HepG2 (cell line): ENCODE data around the gene SEPTIN11. TPM values are rescaled to one million over a fixed set of nuclear protein-coding genes. Genes with fewer than 3 reads are reported as not detected.

Source experiments
- ATAC-seq: fragments of 200-7000 bp; cut with Tn5 transposase; 3 replicates; pipeline ENCODE4 v1.9.1; 2020; ENCODE audit warnings: mild to moderate bottlenecking, moderate library complexity
- BruUV-seq: library from RNA; stranded (reverse); fragments of 400-500 nt; replicated peaks from 2 replicates; lab custom pipeline; 2021; lab: Mats Ljungman, UMichigan
- CTCF ChIA-PET: fragments of 300-600 bp; formaldehyde crosslinking; extraction: SDS; loops from one replicate; lab custom pipeline; 2021; ENCODE audit warnings: low total read pairs, inconsistent platforms, low intra/inter-chr PET ratio; lab: Yijun Ruan, JAX
- POLR2A ChIA-PET: fragments of 350-600 bp; sonication (Branson Sonifier 250); formaldehyde crosslinking; loops from one replicate; lab custom pipeline; 2020; ENCODE audit warnings: antibody characterized with exemption, inconsistent platforms; lab: Yijun Ruan, JAX
- DNase-seq: peaks from one replicate; pipeline ENCODE4 v3.0.0-alpha.2; 2015; ENCODE audit warnings: low spot score
- FAIRE-seq: peaks from 3 replicates; lab custom pipeline; 2011; peaks lifted over from hg19 to GRCh38; lab: Jason Lieb, UNC
- H2AFZ ChIP-seq: one replicate; pipeline ENCODE4 v1.6.1; 2011; ENCODE audit warnings: low read length, inconsistent platforms
- H3K27ac ChIP-seq: fragments of 300-600 bp; 3 replicates; pipeline ENCODE4 v1.8.0; 2011; ENCODE audit warnings: mixed run types, mild to moderate bottlenecking, mixed read lengths, low read length, inconsistent platforms; ENCODE audit not compliant: insufficient read depth; ENCODE audit errors: extremely low read length
- H3K27me3 ChIP-seq, 2 experiments: fragments of 200-600 bp in 1 of 2; 2 replicates in 1 of 2; 3 replicates in 1 of 2; pipeline versions ENCODE4 v1.6.0 to v1.8.0; 2011; ENCODE audit warnings: low read length in 2 of 2, mild to moderate bottlenecking in 2 of 2, moderate library complexity in 2 of 2, inconsistent platforms in 1 of 2; ENCODE audit not compliant: insufficient read depth in 2 of 2, control insufficient read depth in 1 of 2
- H3K36me3 ChIP-seq, 2 experiments: fragments of 200-600 bp in 1 of 2; replicated peaks in 1 of 2; 2 replicates in 1 of 2; 3 replicates in 1 of 2; pipeline versions ENCODE4 v1.5.1 to v1.8.0; 2011; ENCODE audit warnings: low read length in 2 of 2, inconsistent platforms in 1 of 2; ENCODE audit not compliant: insufficient read depth in 2 of 2, control insufficient read depth in 1 of 2
- H3K4me1 ChIP-seq: 2 replicates; pipeline ENCODE4 v1.5.1; 2012; ENCODE audit warnings: low read length, inconsistent platforms; ENCODE audit not compliant: insufficient read depth
- H3K4me2 ChIP-seq: 2 replicates; pipeline ENCODE4 v1.6.0; 2011; ENCODE audit warnings: low read depth, low read length, inconsistent platforms
- H3K4me3 ChIP-seq, 3 experiments: fragments of 200-600 bp in 1 of 3; sonication (generic), shearing (Covaris generic) in 1 of 3; replicated peaks in 1 of 3; 2 replicates each; pipeline ENCODE4 v1.5.1; 2011 to 2016; ENCODE audit warnings: low read length in 3 of 3, inconsistent platforms in 2 of 3, low read depth in 2 of 3, mild to moderate bottlenecking in 2 of 3, control low read depth in 1 of 3, mixed read lengths in 1 of 3; ENCODE audit not compliant: insufficient read depth in 1 of 3
- H3K79me2 ChIP-seq: one replicate; pipeline ENCODE4 v1.6.1; 2011; ENCODE audit warnings: low read length, inconsistent platforms; ENCODE audit not compliant: insufficient read depth
- H3K9ac ChIP-seq: 2 replicates; pipeline ENCODE4 v1.6.0; 2011; ENCODE audit warnings: mild to moderate bottlenecking, low read depth, low read length, inconsistent platforms; ENCODE audit not compliant: insufficient read depth
- H3K9me3 ChIP-seq: 2 replicates; pipeline ENCODE4 v1.5.1; 2012; ENCODE audit warnings: mild to moderate bottlenecking, low read length
- H4K20me1 ChIP-seq: 2 replicates; pipeline ENCODE4 v1.6.0; 2011; ENCODE audit warnings: inconsistent platforms, mild to moderate bottlenecking, low read length, moderate library complexity; ENCODE audit not compliant: insufficient read depth
- ADNP ChIP-seq: sonication (generic); formaldehyde crosslinking; IDR thresholded peaks from 2 replicates; pipeline ENCODE4 v1.4.0; 2020; ENCODE audit warnings: missing genetic modification reagents
- RORA ChIP-seq: sonication (generic); formaldehyde crosslinking; IDR thresholded peaks from 2 replicates; pipeline ENCODE4 v1.5.0; 2020; ENCODE audit warnings: mild to moderate bottlenecking, missing genetic modification reagents, moderate library complexity
- TP53 ChIP-seq: sonication (generic); formaldehyde crosslinking; conservative IDR thresholded peaks from 2 replicates; pipeline ENCODE4 v1.4.0; 2020; ENCODE audit warnings: missing genetic modification reagents
- ZNF670 ChIP-seq: sonication (generic); formaldehyde crosslinking; IDR thresholded peaks from 2 replicates; pipeline ENCODE4 v1.8.0; 2022; ENCODE audit warnings: mild to moderate bottlenecking, missing genetic modification reagents, borderline replicate concordance
- ZNF724P ChIP-seq: sonication (generic); formaldehyde crosslinking; IDR thresholded peaks from 2 replicates; pipeline ENCODE4 v1.8.0; 2022; ENCODE audit warnings: missing genetic modification reagents, borderline replicate concordance
- ZNF766 ChIP-seq: sonication (generic); formaldehyde crosslinking; IDR thresholded peaks from 2 replicates; pipeline ENCODE4 v1.5.0; 2020; ENCODE audit warnings: missing genetic modification reagents, borderline replicate concordance
- ZNF850 ChIP-seq: sonication (generic); formaldehyde crosslinking; conservative IDR thresholded peaks from 2 replicates; pipeline ENCODE4 v1.9.0; 2021; ENCODE audit warnings: mild to moderate bottlenecking, missing genetic modification reagents
- WGBS: methylation state at CpG from one replicate; pipeline ENCODE4 v1.1.6; 2017; ENCODE audit warnings: low lambda C conversion rate; 5-methylcytosine and 5-hydroxymethylcytosine counted together
- in situ Hi-C: cut with HindIII; loops from 2 replicates; pipeline ENCODE4 v1.10.0; 2017; ENCODE audit warnings: low pct_unique_long_range_greater_than_20kb; ENCODE audit not compliant: extremely low pct_ligation_motif_present
- intact Hi-C: fragments of 100-400 bp; cut with micrococcal nuclease; formaldehyde crosslinking; loops from one replicate; pipeline ENCODE4 v1.10.0; 2022; ENCODE audit not compliant: unreplicated experiment
- polyA plus RNA-seq, 8 experiments: library from polyadenylated mRNA; depleted of rRNA in 3 of 8; stranded (reverse) in 7 of 8; unstranded in 1 of 8; fragments of >200 nt; fragmentation: Illumina TruSeq in 4 of 8; extraction: Trizol in 4 of 8; gene quantifications; 2 replicates each; pipeline versions ENCODE4 v1.2.1 to v1.2.3, GENCODE V29; 2011 to 2016; ENCODE audit warnings: low read depth in 4 of 8, missing spikeins in 1 of 8, mixed read lengths in 1 of 8; ENCODE audit not compliant: insufficient read depth in 1 of 8
- total RNA-seq, 5 experiments: library from RNA; depleted of rRNA; stranded (reverse); fragments of >200 nt; fragmentation: Illumina TruSeq; extraction: Trizol; gene quantifications; 2 replicates each; pipeline ENCODE4 v1.2.3, GENCODE V29; 2016; ENCODE audit warnings: low read depth in 1 of 5
- TF ChIP-seq, protein P1 (sequence below): sonication (generic); formaldehyde crosslinking; IDR thresholded peaks from 2 replicates; pipeline ENCODE4 v1.5.0; 2020; ENCODE audit warnings: mild to moderate bottlenecking, missing genetic modification reagents

SEPTIN11 gene
- total and polyA plus RNA-seq, 2 of the 13 experiments (the other 11 are each of a cell fraction or from before 2014, with no cell fraction given): 28.9 to 47.3 TPM

DNA sequence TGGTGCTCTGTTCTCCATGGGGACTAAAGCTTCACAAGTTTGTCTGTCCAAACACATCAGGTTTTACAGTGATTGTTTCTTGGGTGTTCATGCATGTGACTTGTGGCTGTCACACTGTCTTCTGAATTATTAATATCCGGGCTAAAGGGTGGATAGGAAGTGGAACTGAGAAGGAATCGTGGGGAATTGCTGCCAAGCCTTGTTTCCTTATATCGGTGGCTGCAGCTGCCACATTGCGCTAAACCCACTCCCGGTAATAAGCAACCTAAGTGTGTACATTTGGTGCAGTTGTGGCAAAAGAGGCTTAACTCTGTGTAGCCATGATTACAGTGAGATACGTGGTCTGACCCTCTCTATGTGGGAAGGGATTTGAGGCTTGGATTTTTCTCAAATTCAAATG, 30.7 kb downstream of the SEPTIN11 start:
- BruUV-seq: no TSS peak
- TF ChIP-seq RORA (no peak), ZNF670 (no peak), ZNF850 (CRISPR knock-in tag) (no peak), TP53 (no peak), ZNF766 (CRISPR knock-in tag) (no peak), ADNP (no peak), ZNF724P (no peak)
- TF ChIP-seq, protein P1, sequence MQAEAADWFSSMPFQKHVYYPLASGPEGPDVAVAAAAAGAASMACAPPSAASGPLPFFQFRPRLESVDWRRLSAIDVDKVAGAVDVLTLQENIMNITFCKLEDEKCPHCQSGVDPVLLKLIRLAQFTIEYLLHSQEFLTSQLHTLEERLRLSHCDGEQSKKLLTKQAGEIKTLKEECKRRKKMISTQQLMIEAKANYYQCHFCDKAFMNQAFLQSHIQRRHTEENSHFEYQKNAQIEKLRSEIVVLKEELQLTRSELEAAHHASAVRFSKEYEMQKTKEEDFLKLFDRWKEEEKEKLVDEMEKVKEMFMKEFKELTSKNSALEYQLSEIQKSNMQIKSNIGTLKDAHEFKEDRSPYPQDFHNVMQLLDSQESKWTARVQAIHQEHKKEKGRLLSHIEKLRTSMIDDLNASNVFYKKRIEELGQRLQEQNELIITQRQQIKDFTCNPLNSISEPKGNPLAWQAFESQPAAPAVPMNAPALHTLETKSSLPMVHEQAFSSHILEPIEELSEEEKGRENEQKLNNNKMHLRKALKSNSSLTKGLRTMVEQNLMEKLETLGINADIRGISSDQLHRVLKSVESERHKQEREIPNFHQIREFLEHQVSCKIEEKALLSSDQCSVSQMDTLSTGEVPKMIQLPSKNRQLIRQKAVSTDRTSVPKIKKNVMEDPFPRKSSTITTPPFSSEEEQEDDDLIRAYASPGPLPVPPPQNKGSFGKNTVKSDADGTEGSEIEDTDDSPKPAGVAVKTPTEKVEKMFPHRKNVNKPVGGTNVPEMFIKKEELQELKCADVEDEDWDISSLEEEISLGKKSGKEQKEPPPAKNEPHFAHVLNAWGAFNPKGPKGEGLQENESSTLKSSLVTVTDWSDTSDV (CRISPR knock-in tag): no peak
- in situ Hi-C loops (no loop called here), intact Hi-C loops (no loop called here)
- no peak overlapping the region for H3K27ac ChIP-seq
- DNase-seq (no peak), FAIRE-seq (no peak), ATAC-seq (no peak)
- H2AFZ ChIP-seq: no peak overlapping the region
- H3K4me2 ChIP-seq: no peak overlapping the region
- H3K9me3 ChIP-seq: no peaks in the 10 kb centered on the region
- H3K27me3 ChIP-seq: no peaks in the 10 kb centered on the region
- no peaks in the 10 kb centered on the region; the same call in 1 of the 2 replicates for H4K20me1 ChIP-seq
- no peak overlapping the region for H3K9ac ChIP-seq
- no peaks in the 10 kb centered on the region for H3K36me3 ChIP-seq
- no peak overlapping the region for H3K4me3 ChIP-seq
- ChIA-PET CTCF (no interaction called here), POLR2A (no interaction called here)
- H3K79me2 ChIP-seq: peaks cover 8% of the 10 kb centered on the region
- WGBS: 94% methylated on average over 6 of the region's 6 CpGs
- H3K4me1 ChIP-seq: peaks cover 14% of the 10 kb centered on the region
